Fibroblast of lung (primary cell): ENCODE results near the gene APCDD1L. TPM values are rescaled to one million over a fixed set of nuclear protein-coding genes. Genes with fewer than 3 reads are reported as not detected.

Experiments used
- DNase-seq, 2 donors: peaks; one replicate each; pipeline versions ENCODE4 v3.0.0 to v3.0.0-alpha.2; 2010; ENCODE audit warnings: low read depth in 2 of 2
- H2AFZ ChIP-seq: 2 replicates; pipeline ENCODE4 v1.5.1; 2012; ENCODE audit warnings: low read length, control low read depth, inconsistent platforms
- H3K27ac ChIP-seq: 2 replicates; pipeline ENCODE4 v1.5.1; 2011; ENCODE audit warnings: low read length, control low read depth; ENCODE audit not compliant: insufficient read depth
- H3K27me3 ChIP-seq: 2 replicates; pipeline ENCODE4 v1.5.1; 2011; ENCODE audit warnings: mild to moderate bottlenecking, low read length; ENCODE audit not compliant: control insufficient read depth, insufficient read depth
- H3K36me3 ChIP-seq: 2 replicates; pipeline ENCODE4 v1.5.1; 2011; ENCODE audit warnings: low read length; ENCODE audit not compliant: control insufficient read depth, insufficient read depth
- H3K4me1 ChIP-seq: 2 replicates; pipeline ENCODE4 v1.5.1; 2011; ENCODE audit warnings: low read length; ENCODE audit not compliant: control insufficient read depth, insufficient read depth; ENCODE audit errors: extremely low read depth
- H3K4me2 ChIP-seq: 2 replicates; pipeline ENCODE4 v1.5.1; 2011; ENCODE audit warnings: low read length, control low read depth; ENCODE audit not compliant: insufficient read depth; ENCODE audit errors: extremely low read depth
- H3K4me3 ChIP-seq, 4 experiments: fragments of 200-600 bp in 1 of 4; sonication (generic) in 1 of 4; replicated peaks in 1 of 4; 2 replicates each; pipeline ENCODE4 v1.5.1; 2011 to 2016; ENCODE audit warnings: low read length in 4 of 4, low read depth in 3 of 4, mild to moderate bottlenecking in 3 of 4, control low read depth in 2 of 4, inconsistent platforms in 1 of 4, mixed read lengths in 1 of 4; ENCODE audit not compliant: insufficient read depth in 1 of 4; ENCODE audit errors: control extremely low read depth in 1 of 4
- H3K79me2 ChIP-seq: 2 replicates; pipeline ENCODE4 v1.5.1; 2012; ENCODE audit warnings: mild to moderate bottlenecking, low read length, inconsistent platforms; ENCODE audit not compliant: control insufficient read depth, insufficient read depth
- H3K9ac ChIP-seq: 2 replicates; pipeline ENCODE4 v1.5.1; 2011; ENCODE audit warnings: mild to moderate bottlenecking, low read length, control low read depth; ENCODE audit not compliant: insufficient read depth
- H3K9me3 ChIP-seq: 2 replicates; pipeline ENCODE4 v1.5.1; 2012; ENCODE audit warnings: low read depth, low read length; ENCODE audit not compliant: control insufficient read depth, insufficient read depth
- H4K20me1 ChIP-seq: 2 replicates; pipeline ENCODE4 v1.5.1; 2011; ENCODE audit warnings: low read length; ENCODE audit not compliant: control insufficient read depth, insufficient read depth; ENCODE audit errors: extremely low read depth
- EZH2 ChIP-seq: IDR thresholded peaks from 2 replicates; pipeline ENCODE4 v1.5.1; 2012; ENCODE audit warnings: low read length, control low read depth, mild to moderate bottlenecking; ENCODE audit errors: missing control alignments
- polyA plus RNA-seq, 2 donors: library from polyadenylated mRNA; depleted of rRNA in 1 of 2; stranded (reverse) in 1 of 2; unstranded in 1 of 2; fragments of >200 nt; gene quantifications; 2 replicates each; pipeline ENCODE4 v1.2.1, GENCODE V29; 2011 to 2012; ENCODE audit warnings: missing spikeins in 1 of 2
- total RNA-seq: library from RNA; depleted of rRNA; stranded (reverse); fragments of >200 nt; gene quantifications from 2 replicates; pipeline ENCODE4 v1.2.1, GENCODE V29; 2014
- TF ChIP-seq, protein P1 (sequence below), 2 donors: IDR thresholded peaks in 1 of 2; conservative IDR thresholded peaks in 1 of 2; 1 replicate in 1 of 2; 2 replicates in 1 of 2; pipeline ENCODE4 v1.5.1; 2011 to 2012; ENCODE audit warnings: low read length in 2 of 2, control low read depth in 1 of 2, inconsistent platforms in 1 of 2, low read depth in 1 of 2, mild to moderate bottlenecking in 1 of 2

The APCDD1L gene
- total and polyA plus RNA-seq, 2 donors (not counting 1 experiment from before 2014, with no cell fraction given) = 0.18 to 0.99 TPM

DNA sequence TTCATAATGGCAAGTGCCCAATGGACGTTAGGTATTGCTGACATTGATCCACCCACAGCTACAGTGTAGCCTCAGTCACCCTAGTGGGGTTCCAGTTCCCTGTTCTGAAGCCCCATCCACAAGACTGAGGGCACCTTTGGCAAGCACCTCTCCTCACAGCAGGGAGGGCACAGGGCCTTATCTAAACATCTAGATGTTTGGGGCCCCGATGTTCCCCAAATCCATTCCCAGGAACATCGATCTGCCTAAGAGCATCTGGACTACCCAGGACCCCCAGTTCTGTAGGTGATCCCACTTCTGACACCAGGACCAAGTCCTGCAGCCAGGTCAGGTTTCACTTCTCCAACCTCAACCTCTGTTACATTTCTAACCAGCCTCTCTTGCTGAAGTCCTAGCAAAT lies 10.6 kb downstream of the APCDD1L start:
- H3K79me2 ChIP-seq = no peaks in the 10 kb centered on the region
- no peak overlapping the region for H3K27ac ChIP-seq
- no peak overlapping the region for H3K4me2 ChIP-seq
- no peaks in the 10 kb centered on the region for H3K27me3 ChIP-seq
- no peaks in the 10 kb centered on the region for H3K4me1 ChIP-seq
- DNase-seq = no peak
- H4K20me1 ChIP-seq = no peaks in the 10 kb centered on the region
- H3K4me3 ChIP-seq = no peak overlapping the region
- H3K36me3 ChIP-seq = no peaks in the 10 kb centered on the region
- H2AFZ ChIP-seq = no peak overlapping the region
- TF ChIP-seq, protein P1, sequence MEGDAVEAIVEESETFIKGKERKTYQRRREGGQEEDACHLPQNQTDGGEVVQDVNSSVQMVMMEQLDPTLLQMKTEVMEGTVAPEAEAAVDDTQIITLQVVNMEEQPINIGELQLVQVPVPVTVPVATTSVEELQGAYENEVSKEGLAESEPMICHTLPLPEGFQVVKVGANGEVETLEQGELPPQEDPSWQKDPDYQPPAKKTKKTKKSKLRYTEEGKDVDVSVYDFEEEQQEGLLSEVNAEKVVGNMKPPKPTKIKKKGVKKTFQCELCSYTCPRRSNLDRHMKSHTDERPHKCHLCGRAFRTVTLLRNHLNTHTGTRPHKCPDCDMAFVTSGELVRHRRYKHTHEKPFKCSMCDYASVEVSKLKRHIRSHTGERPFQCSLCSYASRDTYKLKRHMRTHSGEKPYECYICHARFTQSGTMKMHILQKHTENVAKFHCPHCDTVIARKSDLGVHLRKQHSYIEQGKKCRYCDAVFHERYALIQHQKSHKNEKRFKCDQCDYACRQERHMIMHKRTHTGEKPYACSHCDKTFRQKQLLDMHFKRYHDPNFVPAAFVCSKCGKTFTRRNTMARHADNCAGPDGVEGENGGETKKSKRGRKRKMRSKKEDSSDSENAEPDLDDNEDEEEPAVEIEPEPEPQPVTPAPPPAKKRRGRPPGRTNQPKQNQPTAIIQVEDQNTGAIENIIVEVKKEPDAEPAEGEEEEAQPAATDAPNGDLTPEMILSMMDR (conservative IDR thresholded peaks at IDR 0.05 in 1 of 2, IDR thresholded peaks at IDR 0.05 in 1 of 2; ENCODE audit: low read depth in 1 of 2, low read length in 2 of 2) = no peak
- TF ChIP-seq EZH2 = no peak
- H3K9ac ChIP-seq = no peak overlapping the region
- no peaks in the 10 kb centered on the region for H3K9me3 ChIP-seq

DNA sequence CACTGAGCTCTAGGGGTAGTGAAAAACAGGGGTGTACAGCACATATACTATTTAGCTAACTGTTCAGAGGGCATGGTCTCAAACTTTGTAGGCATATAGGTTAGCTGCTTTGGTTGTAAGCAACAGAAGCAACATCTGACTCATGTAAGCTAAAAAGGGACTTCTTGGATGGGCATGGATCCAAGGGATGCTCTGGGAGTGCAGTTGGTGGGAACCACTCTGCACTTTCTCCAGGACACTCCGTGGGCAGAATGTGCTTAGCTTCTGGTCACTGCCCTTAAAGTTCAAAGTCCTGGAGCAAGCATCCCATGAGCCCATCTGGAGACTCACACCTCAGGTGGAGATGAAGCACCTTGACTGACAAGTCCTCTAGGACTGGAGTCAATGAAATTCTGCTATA lies 11.5 kb downstream of the APCDD1L start:
- Histone ChIP-seq H3K4me3 (no peak overlapping the region), H3K79me2 (no peaks in the 10 kb centered on the region), H3K27ac (no peak overlapping the region), H4K20me1 (no peaks in the 10 kb centered on the region), H3K9ac (no peak overlapping the region), H3K9me3 (no peaks in the 10 kb centered on the region), H3K4me2 (no peak overlapping the region), H3K4me1 (no peaks in the 10 kb centered on the region), H3K27me3 (no peaks in the 10 kb centered on the region), H2AFZ (no peak overlapping the region), H3K36me3 (no peaks in the 10 kb centered on the region)
- no peak for DNase-seq
- no peak for TF ChIP-seq EZH2
- TF ChIP-seq, protein P1 (conservative IDR thresholded peaks at IDR 0.05 in 1 of 2, IDR thresholded peaks at IDR 0.05 in 1 of 2; ENCODE audit: low read depth in 1 of 2, low read length in 2 of 2) = no peak

DNA sequence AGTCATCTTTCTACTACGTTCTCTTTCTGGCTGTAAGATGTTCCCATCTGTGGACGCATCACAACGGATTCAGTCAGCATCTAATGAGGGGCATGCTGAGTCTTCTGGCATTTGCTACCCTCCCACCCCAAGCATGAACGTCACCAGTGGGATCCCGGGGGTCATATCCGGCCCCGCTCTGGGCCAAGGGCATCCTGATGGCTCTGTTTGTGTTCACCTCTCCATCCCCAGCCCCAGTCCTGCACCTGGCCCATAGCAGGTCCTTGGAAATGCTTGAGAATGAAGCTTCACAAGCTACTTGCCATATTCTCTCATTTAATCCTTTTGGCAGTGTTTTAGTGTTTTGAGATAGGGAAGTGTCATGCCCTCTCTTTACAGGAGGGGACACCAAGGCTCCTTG lies 14.9 kb downstream of the APCDD1L start:
- Histone ChIP-seq H3K4me1 (no peaks in the 10 kb centered on the region), H2AFZ (no peak overlapping the region), H3K27me3 (no peaks in the 10 kb centered on the region), H3K9me3 (no peaks in the 10 kb centered on the region), H3K36me3 (no peaks in the 10 kb centered on the region), H3K4me2 (no peak overlapping the region), H3K9ac (no peak overlapping the region), H3K79me2 (no peaks in the 10 kb centered on the region), H3K4me3 (no peak overlapping the region), H4K20me1 (no peaks in the 10 kb centered on the region), H3K27ac (no peak overlapping the region)
- DNase-seq = no peak
- no peak for TF ChIP-seq EZH2
- TF ChIP-seq, protein P1 (conservative IDR thresholded peaks at IDR 0.05 in 1 of 2, IDR thresholded peaks at IDR 0.05 in 1 of 2; ENCODE audit: low read depth in 1 of 2, low read length in 2 of 2) = no peak
